Neural progenitor cell (in vitro differentiated cells): Measurements from ENCODE around the gene NEDD4L. TPM values are rescaled to one million over a fixed set of nuclear protein-coding genes. Genes with fewer than 3 reads are reported as not detected.
"Not testable (repeated sequence)": the region's sequence is repeated elsewhere in the genome, so short reads cannot be mapped to it uniquely, and the experiment has no call there.

Source experiments
- DNase-seq: peaks from one replicate; pipeline ENCODE4 v3.0.0-alpha.2; 2016; ENCODE audit warnings: low spot score
- H2AFZ ChIP-seq: fragments of 200-600 bp; sonication (generic); replicated peaks from 2 replicates; pipeline ENCODE4 v1.6.1; 2016; ENCODE audit warnings: antibody characterized with exemption
- H3F3A ChIP-seq: fragments of 200-600 bp; sonication (generic); 2 replicates; pipeline ENCODE4 v1.6.1; 2016; ENCODE audit warnings: antibody characterized with exemption, low read depth
- H3K27ac ChIP-seq: fragments of 200-600 bp; sonication (generic); 2 replicates; pipeline ENCODE4 v1.5.1; 2016; ENCODE audit warnings: mild to moderate bottlenecking
- H3K27me3 ChIP-seq: fragments of 200-600 bp; sonication (generic); 2 replicates; pipeline ENCODE4 v1.6.1; 2016; ENCODE audit warnings: mild to moderate bottlenecking, moderate library complexity
- H3K36me3 ChIP-seq: fragments of 200-600 bp; sonication (generic); 2 replicates; pipeline ENCODE4 v1.5.1; 2016
- H3K4me1 ChIP-seq: fragments of 200-600 bp; sonication (generic); 2 replicates; pipeline ENCODE4 v1.6.1; 2016; ENCODE audit warnings: mixed run types
- H3K4me2 ChIP-seq: fragments of 200-600 bp; sonication (generic); 2 replicates; pipeline ENCODE4 v1.6.1; 2016
- H3K4me3 ChIP-seq: fragments of 200-600 bp; sonication (generic); 2 replicates; pipeline ENCODE4 v1.5.1; 2016
- H3K79me2 ChIP-seq: fragments of 200-600 bp; sonication (generic); 2 replicates; pipeline ENCODE4 v1.6.1; 2016; ENCODE audit warnings: low read depth
- H3K9ac ChIP-seq: fragments of 200-600 bp; sonication (generic); 2 replicates; pipeline ENCODE4 v1.6.1; 2016
- H3K9me3 ChIP-seq: fragments of 200-600 bp; sonication (generic); 2 replicates; pipeline ENCODE4 v1.5.1; 2016; ENCODE audit warnings: low read depth
- H4K20me1 ChIP-seq: fragments of 200-600 bp; sonication (generic); 2 replicates; pipeline ENCODE4 v1.6.1; 2016; ENCODE audit warnings: low read depth
- H3K27ac Mint-ChIP-seq: 3 replicates; pipeline ENCODE4 v1.8.0; 2021; ENCODE audit warnings: mixed read lengths
- H3K27me3 Mint-ChIP-seq: 2 replicates; pipeline ENCODE4 v1.8.0; 2022; ENCODE audit warnings: low read depth, mild to moderate bottlenecking, inconsistent platforms, moderate library complexity, mixed read lengths; ENCODE audit not compliant: insufficient read depth
- H3K36me3 Mint-ChIP-seq: 3 replicates; pipeline ENCODE4 v1.8.0; 2021; ENCODE audit warnings: mixed read lengths
- H3K4me1 Mint-ChIP-seq: 3 replicates; pipeline ENCODE4 v1.8.0; 2021; ENCODE audit warnings: mixed read lengths
- H3K4me3 Mint-ChIP-seq: 3 replicates; pipeline ENCODE4 v1.8.0; 2021; ENCODE audit warnings: mild to moderate bottlenecking, moderate library complexity, mixed read lengths
- H3K9me3 Mint-ChIP-seq: 3 replicates; pipeline ENCODE4 v1.8.0; 2020; ENCODE audit warnings: mixed read lengths
- CTCF ChIP-seq: fragments of 200-600 bp; sonication (generic); IDR thresholded peaks from 2 replicates; pipeline ENCODE4 v1.5.1; 2017; ENCODE audit warnings: antibody characterized with exemption, mild to moderate bottlenecking
- EZH2 ChIP-seq: fragments of 200-600 bp; sonication (generic); IDR thresholded peaks from 2 replicates; pipeline ENCODE4 v1.6.1; 2017; ENCODE audit warnings: antibody characterized with exemption, mild to moderate bottlenecking, moderate library complexity
- EZH2phosphoT487 ChIP-seq: fragments of 200-600 bp; sonication (generic); IDR thresholded peaks from 2 replicates; pipeline ENCODE4 v1.6.1; 2017; ENCODE audit warnings: antibody characterized with exemption
- total RNA-seq: library from RNA; depleted of rRNA; stranded (reverse); fragments of >200 nt; gene quantifications from 2 replicates; pipeline ENCODE4 v1.2.3, GENCODE V29; 2015; ENCODE audit warnings: low replicate concordance

NEDD4L gene
- total RNA-seq, 1 donor from 2014 or later = 55.5 TPM

GRCh38 chr18:58276789-58277739, 233.0 kb downstream of the NEDD4L start:
- H3K4me3 Mint-ChIP-seq = no peak overlapping the region

GRCh38 chr18:58279504-58280175, 235.6 kb downstream of the NEDD4L start:
- H4K20me1 ChIP-seq = peaks cover 6% of the 10 kb centered on the region
- Mint-ChIP-seq H3K36me3 (peaks cover 4% of the 10 kb centered on the region), H3K27me3 (no peaks in the 10 kb centered on the region), H3K4me3 (no peak overlapping the region), H3K4me1 (peaks cover 8% of the 10 kb centered on the region), H3K9me3 (peaks cover 4% of the 10 kb centered on the region), H3K27ac (no peak overlapping the region)
- no peak for DNase-seq
- no peaks in the 10 kb centered on the region for H3K27me3 ChIP-seq
- no peak overlapping the region for H3K27ac ChIP-seq
- H3K4me2 ChIP-seq = no peak overlapping the region
- H3K4me3 ChIP-seq = no peak overlapping the region
- no peak overlapping the region for H2AFZ ChIP-seq
- H3K9me3 ChIP-seq = no peaks in the 10 kb centered on the region
- H3F3A ChIP-seq = no peaks in the 10 kb centered on the region
- no peaks in the 10 kb centered on the region for H3K36me3 ChIP-seq
- H3K79me2 ChIP-seq = no peaks in the 10 kb centered on the region
- peaks cover 12% of the 10 kb centered on the region for H3K4me1 ChIP-seq
- TF ChIP-seq EZH2 (no peak), CTCF (no peak), EZH2phosphoT487 (no peak)
- H3K9ac ChIP-seq = no peak overlapping the region

More at GRCh38 chr18:58276789-58277739, 233.0 kb downstream of the NEDD4L start:
- H2AFZ ChIP-seq = no peak overlapping the region
- peak overlapping the region; percentile 16 for H3K27ac ChIP-seq
- no peak overlapping the region for H3K4me3 ChIP-seq
- no peaks in the 10 kb centered on the region for H3K27me3 ChIP-seq
- no peaks in the 10 kb centered on the region for H3K79me2 ChIP-seq
- Mint-ChIP-seq H3K27ac (no peak overlapping the region), H3K4me1 (peaks cover 8% of the 10 kb centered on the region), H3K9me3 (no peaks in the 10 kb centered on the region), H3K27me3 (no peaks in the 10 kb centered on the region), H3K36me3 (no peaks in the 10 kb centered on the region)
- DNase-seq = peak; percentile 52
- H3K4me1 ChIP-seq = peaks cover 12% of the 10 kb centered on the region
- H3K9ac ChIP-seq = no peak overlapping the region
- peaks cover 6% of the 10 kb centered on the region for H4K20me1 ChIP-seq
- H3F3A ChIP-seq = no peaks in the 10 kb centered on the region
- H3K4me2 ChIP-seq = peak overlapping the region; percentile 45
- TF ChIP-seq EZH2 = no peak
- no peaks in the 10 kb centered on the region for H3K36me3 ChIP-seq
- H3K9me3 ChIP-seq = no peaks in the 10 kb centered on the region

GRCh38 chr18:58280191-58280590, 236.2 kb downstream of the NEDD4L start:
- Histone ChIP-seq H3K79me2 (no peaks in the 10 kb centered on the region), H3K36me3 (no peaks in the 10 kb centered on the region), H3K4me1 (peaks cover 12% of the 10 kb centered on the region), H3K4me3 (no peak overlapping the region), H4K20me1 (peaks cover 6% of the 10 kb centered on the region), H3K4me2 (no peak overlapping the region), H3K27me3 (no peaks in the 10 kb centered on the region), H3F3A (no peaks in the 10 kb centered on the region), H3K9me3 (no peaks in the 10 kb centered on the region), H3K27ac (no peak overlapping the region), H2AFZ (no peak overlapping the region), H3K9ac (no peak overlapping the region)
- Mint-ChIP-seq H3K4me3 (no peak overlapping the region), H3K9me3 (peaks cover 4% of the 10 kb centered on the region), H3K36me3 (peaks cover 4% of the 10 kb centered on the region), H3K27me3 (no peaks in the 10 kb centered on the region), H3K4me1 (peaks cover 8% of the 10 kb centered on the region), H3K27ac (no peak overlapping the region)
- DNase-seq = no peak
- TF ChIP-seq CTCF = no peak
- TF ChIP-seq EZH2phosphoT487 = no peak
- no peak for TF ChIP-seq EZH2

- not testable (repeated sequence) for H3K4me3 Mint-ChIP-seq, H3K27ac Mint-ChIP-seq, H2AFZ ChIP-seq, H3K36me3 ChIP-seq, H3K9me3 Mint-ChIP-seq, H3K4me3 ChIP-seq, H3K4me1 Mint-ChIP-seq, H3K27me3 Mint-ChIP-seq, H3F3A ChIP-seq, H3K36me3 Mint-ChIP-seq, H3K4me1 ChIP-seq, H4K20me1 ChIP-seq, H3K27ac ChIP-seq, DNase-seq, H3K79me2 ChIP-seq, H3K27me3 ChIP-seq, H3K9ac ChIP-seq, H3K9me3 ChIP-seq, H3K4me2 ChIP-seq
Measured at GRCh38 chr18:58282872-58283271, 238.8 kb downstream of the NEDD4L start.
